Adipose tissue (tissue), 3 donors: ENCODE data around the gene TEX13B. TPM values are rescaled to one million over a fixed set of nuclear protein-coding genes. Genes with fewer than 3 reads are reported as not detected.
"Not testable (repeated sequence)": the region's sequence is repeated elsewhere in the genome, so short reads cannot be mapped to it uniquely, and the experiment has no call there.

Source experiments
- H3K27ac ChIP-seq: one replicate; pipeline ENCODE4 v1.5.1; 2013; ENCODE audit warnings: low read depth, low read length
- WGBS, 3 donors: extraction: QIAGEN DNeasy Blood & Tissue Kit; methylation state at CpG; one replicate each; pipeline ENCODE4 v1.1.7; 2013; 5-methylcytosine and 5-hydroxymethylcytosine counted together
- polyA plus RNA-seq, 3 donors: library from polyadenylated mRNA; stranded (reverse); fragments of 200-250 nt; gene quantifications; one replicate each; pipeline ENCODE4 v1.2.3, GENCODE V29; 2013
- donor health status: healthy with polysubstance abuse.
- donor health status: Bipolar disorder and iron deficiency.
- donor health status: healthy.

Gene TEX13B
- polyA plus RNA-seq, 3 donors: not detected

DNA sequence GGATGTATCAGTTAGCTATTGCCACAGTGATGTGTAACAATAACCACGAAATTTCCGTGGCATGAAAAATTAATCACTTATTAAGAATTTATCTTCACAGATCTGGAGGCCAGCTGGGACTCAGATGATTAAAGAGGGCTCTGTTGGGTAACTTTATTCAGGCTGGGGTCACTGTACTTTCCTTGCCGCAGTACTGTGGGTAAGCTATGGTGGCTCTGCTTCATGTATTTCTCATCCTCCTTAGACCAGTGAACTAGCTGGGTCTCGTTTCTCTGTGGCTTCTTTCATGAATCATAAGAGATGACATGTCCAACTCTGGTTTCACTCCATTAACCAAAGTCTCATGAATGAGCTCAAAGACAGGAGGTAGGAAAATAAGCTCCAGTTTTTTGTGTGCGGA, 13.5 kb downstream of the TEX13B start:
- H3K27ac ChIP-seq: no peak overlapping the region
- WGBS, 3 donors: 69 to 88% (median 81%) methylated on average over 5 of the region's 5 CpGs

DNA sequence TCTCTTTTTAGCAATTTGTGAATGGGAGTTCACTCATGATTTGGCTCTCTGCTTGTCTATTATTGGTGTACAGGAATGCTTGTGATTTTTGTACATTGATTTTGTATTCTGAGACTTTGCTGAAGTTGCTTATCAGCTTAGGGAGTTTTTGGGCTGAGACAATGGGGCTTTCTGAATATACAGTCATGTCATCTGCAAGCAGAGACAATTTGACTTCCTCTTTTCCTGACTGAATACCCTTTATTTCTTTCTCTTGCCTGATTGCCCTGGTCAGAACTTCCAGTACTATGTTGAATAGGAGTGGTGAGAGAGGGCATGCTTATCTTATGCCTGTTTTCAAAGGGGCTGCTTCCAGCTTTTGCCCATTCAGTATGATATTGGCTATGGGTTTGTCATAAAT, 26.8 kb downstream of the TEX13B start:
- not testable (repeated sequence) for H3K27ac ChIP-seq

DNA sequence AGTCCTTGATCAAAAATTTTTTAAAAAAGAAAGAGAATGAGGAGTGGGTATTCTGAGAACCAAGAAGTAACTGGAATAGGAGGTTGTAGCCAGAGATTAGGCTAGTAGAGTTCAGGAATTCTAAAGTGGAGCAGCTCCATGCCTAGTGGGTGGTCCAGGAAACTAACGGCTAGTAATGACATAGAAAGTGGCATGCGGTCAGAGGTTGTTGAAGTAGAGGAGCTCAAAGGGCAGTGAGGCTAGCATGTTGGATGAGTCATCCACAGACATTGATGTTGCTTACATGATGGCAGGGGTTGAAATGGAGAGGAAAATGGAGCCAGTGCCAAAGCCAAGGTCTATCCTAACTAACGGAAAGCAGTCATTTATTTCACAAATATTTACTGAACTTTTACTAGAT, 42.1 kb downstream of the TEX13B start:
- no peak overlapping the region for H3K27ac ChIP-seq
- WGBS, 3 donors: 67 to 84% (median 80%) methylated on average over 3 of the region's 3 CpGs

DNA sequence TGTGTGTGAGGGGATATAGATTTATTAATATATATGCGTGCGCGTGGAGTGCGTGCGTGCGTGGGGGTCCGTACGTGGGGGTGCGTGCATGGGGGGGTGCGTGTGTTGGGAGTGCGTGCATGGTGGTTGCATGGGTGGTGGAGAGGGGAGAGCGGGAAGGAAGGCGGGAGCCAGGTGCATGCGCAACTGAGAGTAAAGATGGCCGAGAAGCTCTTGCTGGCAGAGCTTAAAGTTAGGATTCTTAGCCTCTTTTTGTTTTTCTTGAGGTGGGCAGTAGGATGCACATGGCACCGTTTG, 45.8 kb downstream of the TEX13B start:
- 34 to 49% (median 37%) methylated on average over 16 of the region's 16 CpGs for WGBS, 3 donors
- H3K27ac ChIP-seq: no peak overlapping the region

DNA sequence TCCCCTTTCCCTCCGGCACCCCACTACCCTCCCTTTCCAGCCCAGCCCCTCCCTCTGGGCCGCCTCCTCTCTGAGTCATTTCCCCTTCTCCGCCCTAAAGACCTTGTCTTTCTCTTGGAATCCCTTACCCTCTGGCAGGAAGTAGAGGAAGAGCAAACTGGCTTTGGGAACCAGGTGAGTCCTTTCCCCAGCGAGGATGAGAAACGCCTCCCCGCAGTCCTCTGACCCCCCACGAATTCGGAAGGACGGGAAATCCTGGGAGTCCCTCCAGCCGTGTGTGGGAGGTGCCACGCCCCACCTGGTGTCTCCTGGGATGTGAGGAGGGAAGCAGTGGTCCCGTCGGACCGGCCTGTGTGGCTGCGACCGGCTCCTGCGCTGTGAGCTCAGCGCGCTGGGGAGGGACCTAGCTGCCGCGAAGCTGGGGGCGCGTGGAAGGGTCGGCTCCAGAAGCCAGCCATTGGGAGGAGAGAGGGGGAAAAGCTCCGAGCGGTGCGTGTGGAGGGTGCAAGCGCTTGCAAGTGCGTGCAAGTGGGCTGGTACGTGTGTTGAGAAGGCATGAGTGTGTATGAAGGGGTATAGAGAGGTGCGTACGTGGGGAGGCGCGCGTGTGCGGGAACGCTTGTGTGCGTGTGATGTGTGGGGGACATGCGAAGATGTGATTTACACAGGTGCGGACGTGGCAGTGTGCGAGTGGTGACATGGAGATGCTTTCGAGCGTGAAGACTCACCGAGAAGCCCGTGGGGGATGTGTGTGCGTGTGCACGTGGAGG, 46.3 kb downstream of the TEX13B start:
- WGBS, 3 donors: 8 to 29% (median 11%) methylated on average over 42 to 48 of the region's 48 CpGs

DNA sequence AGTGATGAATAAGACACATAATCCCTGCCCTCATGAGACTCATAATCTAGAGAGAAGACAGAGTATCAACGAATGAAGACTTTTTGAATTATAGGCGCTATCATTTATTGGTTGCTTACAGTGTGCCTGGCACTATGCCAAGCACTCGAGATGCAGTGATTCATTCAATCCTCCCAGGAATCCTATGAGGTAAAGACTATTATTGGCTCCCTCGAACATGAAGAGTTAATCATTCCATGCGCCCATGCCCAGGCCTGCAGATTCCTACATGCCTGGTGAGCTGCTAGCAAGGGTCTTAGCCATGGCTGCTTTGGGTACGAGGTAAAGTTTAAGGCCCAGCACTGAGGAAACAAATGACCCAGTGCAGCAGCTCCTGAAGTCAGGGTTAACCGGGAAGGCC, 47.0 kb downstream of the TEX13B start:
- no peak overlapping the region for H3K27ac ChIP-seq
- WGBS, 3 donors: 48 to 54% (median 54%) methylated on average over 7 of the region's 7 CpGs

More for the DNA sequence above, 46.3 kb downstream of the TEX13B start:
- H3K27ac ChIP-seq: no peak overlapping the region

DNA sequence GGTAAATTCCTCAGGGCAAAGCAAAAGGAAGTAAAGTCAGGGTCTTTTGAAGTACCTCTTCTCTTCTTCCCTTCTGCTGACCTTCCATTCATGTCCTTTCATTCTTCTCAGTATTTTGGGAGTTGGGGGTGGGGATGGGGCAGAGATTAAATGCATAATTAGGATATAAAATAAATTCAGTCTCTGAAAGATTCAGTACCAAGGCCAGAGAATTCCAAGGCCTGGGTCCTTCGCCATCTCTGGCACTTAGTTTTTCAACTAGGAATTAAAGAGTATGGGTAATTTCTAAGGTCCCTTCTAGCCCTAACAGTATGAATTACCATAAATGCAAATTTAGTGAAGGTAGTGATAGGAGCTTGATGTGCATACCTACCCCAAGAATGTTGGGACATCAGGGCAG, 47.9 kb downstream of the TEX13B start:
- WGBS, 3 donors: 89 to 94% (median 90%) methylated on average over 1 of the region's 1 CpG
- no peak overlapping the region for H3K27ac ChIP-seq

Other genes with a start within 250 kb of the TEX13B start
- gene TSC22D3, start 206.6 kb downstream of the TEX13B start, polyA plus RNA-seq: 100 to 1,000 TPM; 139 to 283 (median 171) TPM
- under 1 TPM in 1 of 3 donors, not detected in 2; 0.31 TPM for gene NCBP2L, start 204.6 kb downstream of the TEX13B start, polyA plus RNA-seq
- gene MID2, start 156.5 kb downstream of the TEX13B start, polyA plus RNA-seq: 10 to 100 TPM in 1 of 3 donors, 1 to 10 TPM in 2; 3.9 to 11.3 (median 6.5) TPM
- 10 to 100 TPM in 1 of 3 donors, 1 to 10 TPM in 1, under 1 TPM in 1; 0.12 to 11.1 (median 5.3) TPM for gene VSIG1, start 62.7 kb upstream of the TEX13B start, polyA plus RNA-seq
- 10 to 100 TPM; 15.2 to 41.7 (median 27.5) TPM for gene PSMD10, start 109.2 kb upstream of the TEX13B start, polyA plus RNA-seq
- 10 to 100 TPM in 2 of 3 donors, 1 to 10 TPM in 1; 8.8 to 12.6 (median 10.1) TPM for gene ATG4A, start 109.4 kb upstream of the TEX13B start, polyA plus RNA-seq